ENCODE measurements around the gene SEC63. TPM values are rescaled to one million over a fixed set of nuclear protein-coding genes. Genes with fewer than 3 reads are reported as not detected.
"Not testable (repeated sequence)": the region's sequence is repeated elsewhere in the genome, so short reads cannot be mapped to it uniquely, and the experiment has no call there.

SEC63 gene
- total and polyA plus RNA-seq, 5 donors from 2014 or later: 17.9 to 78.7 (median 22.1) TPM

DNA sequence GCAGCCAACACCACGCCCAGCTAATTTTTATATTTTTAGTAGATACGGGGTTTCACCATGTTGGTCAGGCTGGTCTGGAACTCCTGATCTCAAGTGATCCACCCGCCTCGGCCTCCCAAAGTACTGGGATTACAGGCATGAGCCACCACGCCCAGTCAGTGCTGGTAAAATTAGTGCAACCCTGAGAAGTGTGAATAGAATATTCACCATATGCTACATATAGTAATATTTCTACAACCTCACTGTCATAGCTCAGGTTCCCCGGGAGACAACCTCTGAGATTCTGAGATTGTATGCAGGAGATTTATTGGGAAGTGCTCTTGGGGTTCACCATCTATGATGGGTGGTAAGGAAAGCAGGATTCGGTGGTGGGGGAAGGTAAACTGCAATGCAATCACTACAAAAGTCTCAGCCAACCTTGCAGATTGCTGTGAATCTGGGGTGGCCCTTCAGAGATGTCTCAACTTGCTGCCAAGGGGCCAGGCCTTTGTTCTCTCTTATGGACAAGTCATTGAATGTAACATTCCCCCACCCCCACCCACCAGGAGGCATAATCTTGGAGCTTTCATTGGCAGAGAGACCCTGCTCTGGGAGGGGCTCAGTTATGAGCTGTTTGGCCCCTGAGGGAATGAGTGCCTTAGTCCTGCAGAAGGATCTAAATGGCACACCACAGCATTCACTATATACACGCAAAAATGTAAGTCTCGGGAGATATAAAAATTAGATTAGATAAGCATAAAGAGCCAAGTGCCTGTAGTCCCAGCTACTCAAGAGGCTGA is 34.0 kb upstream of the SEC63 start:
- Mint-ChIP-seq H3K27me3 (peaks cover 6% of the 10 kb centered on the region), H3K36me3 (no peaks in the 10 kb centered on the region), H3K4me3 (no peak overlapping the region), H3K9me3 (no peaks in the 10 kb centered on the region), H3K4me1 (peaks cover 0 to 4% (median 0%) of the 10 kb centered on the region in 4 donors), H3K27ac (peak overlapping the region in 1 of 3 donors; percentile 27)
- Histone ChIP-seq H3K4me1 (ENCODE audit: control insufficient read depth, insufficient read depth, low read length, poor library complexity, severe bottlenecking) (no peaks in the 10 kb centered on the region), H3K36me3 (ENCODE audit: control insufficient read depth, insufficient read depth, low read length) (no peaks in the 10 kb centered on the region), H3K27ac (ENCODE audit: insufficient read depth, low read length, poor library complexity, severe bottlenecking) (no peak overlapping the region), H3K27me3 (ENCODE audit: control insufficient read depth, insufficient read depth, low read length) (peaks cover 2% of the 10 kb centered on the region), H3K9me3 (ENCODE audit: control insufficient read depth in 2 of 2, low read length in 2 of 2) (no peaks in the 10 kb centered on the region), H3K4me3 (ENCODE audit: low read depth, low read length) (no peak overlapping the region)
- no peak for DNase-seq
- ATAC-seq (ENCODE audit: low read depth in 2 of 2): no peak

DNA sequence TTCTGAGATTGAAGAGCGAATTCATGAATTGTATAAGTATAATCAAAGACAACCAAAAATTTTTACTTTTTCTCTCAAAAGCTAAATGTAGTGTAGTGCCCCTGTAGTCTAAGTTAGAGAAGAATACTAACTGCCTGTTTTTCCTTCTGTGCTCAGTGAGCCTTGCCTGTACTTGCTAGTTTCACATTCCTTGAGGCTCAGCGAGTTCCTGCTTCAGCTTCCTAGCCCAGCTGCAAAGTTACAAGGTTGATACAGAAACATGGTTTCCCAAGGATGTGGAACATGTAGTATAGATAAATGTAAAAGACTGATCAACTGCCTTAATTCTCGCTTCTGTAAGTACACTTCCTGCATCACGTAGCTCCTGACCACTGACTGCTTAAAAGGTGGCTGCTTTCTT is 33.1 kb upstream of the SEC63 start:
- no peak for DNase-seq
- Histone ChIP-seq H3K4me3 (ENCODE audit: low read depth, low read length) (no peak overlapping the region), H3K4me1 (ENCODE audit: control insufficient read depth, insufficient read depth, low read length, poor library complexity, severe bottlenecking) (no peaks in the 10 kb centered on the region), H3K36me3 (ENCODE audit: control insufficient read depth, insufficient read depth, low read length) (no peaks in the 10 kb centered on the region), H3K27ac (ENCODE audit: insufficient read depth, low read length, poor library complexity, severe bottlenecking) (no peak overlapping the region), H3K27me3 (ENCODE audit: control insufficient read depth, insufficient read depth, low read length) (peaks cover 2% of the 10 kb centered on the region), H3K9me3 (ENCODE audit: control insufficient read depth in 2 of 2, low read length in 2 of 2) (no peaks in the 10 kb centered on the region)
- H3K4me1 Mint-ChIP-seq: peaks cover 0 to 4% (median 0%) of the 10 kb centered on the region in 4 donors
- no peaks in the 10 kb centered on the region for H3K36me3 Mint-ChIP-seq
- H3K27me3 Mint-ChIP-seq: peaks cover 4% of the 10 kb centered on the region
- H3K9me3 Mint-ChIP-seq: no peaks in the 10 kb centered on the region
- H3K27ac Mint-ChIP-seq: no peak overlapping the region
- no peak for ATAC-seq (ENCODE audit: low read depth in 2 of 2)
- H3K4me3 Mint-ChIP-seq: no peak overlapping the region

DNA sequence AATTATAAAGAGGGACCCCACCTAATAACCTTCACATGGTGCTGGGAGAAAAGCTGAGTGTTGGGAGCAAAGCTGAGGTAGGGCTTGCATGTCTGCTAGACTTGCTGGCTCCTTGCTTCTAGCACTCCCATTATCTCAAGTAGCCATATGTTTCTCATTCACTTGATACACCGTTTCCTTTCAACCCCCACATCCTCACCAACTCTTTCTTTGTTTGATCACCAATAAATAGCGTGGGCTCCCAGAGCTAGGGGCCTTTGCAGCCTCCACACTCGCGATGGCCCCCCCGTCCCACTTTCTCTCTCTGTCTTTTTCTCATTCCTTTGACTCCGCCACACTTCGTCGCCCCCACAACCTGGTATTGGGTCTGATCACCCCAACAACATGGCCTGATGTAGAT is 32.6 kb upstream of the SEC63 start:
- not testable (repeated sequence) for H3K9me3 ChIP-seq (ENCODE audit: control insufficient read depth in 2 of 2, low read length in 2 of 2); DNase-seq; H3K36me3 Mint-ChIP-seq; H3K9me3 Mint-ChIP-seq; H3K4me1 ChIP-seq (ENCODE audit: control insufficient read depth, insufficient read depth, low read length, poor library complexity, severe bottlenecking); H3K4me3 ChIP-seq (ENCODE audit: low read depth, low read length); H3K4me3 Mint-ChIP-seq; H3K4me1 Mint-ChIP-seq; H3K27me3 ChIP-seq (ENCODE audit: control insufficient read depth, insufficient read depth, low read length); H3K27ac ChIP-seq (ENCODE audit: insufficient read depth, low read length, poor library complexity, severe bottlenecking); ATAC-seq (ENCODE audit: low read depth in 2 of 2); H3K27me3 Mint-ChIP-seq; H3K36me3 ChIP-seq (ENCODE audit: control insufficient read depth, insufficient read depth, low read length); H3K27ac Mint-ChIP-seq

DNA sequence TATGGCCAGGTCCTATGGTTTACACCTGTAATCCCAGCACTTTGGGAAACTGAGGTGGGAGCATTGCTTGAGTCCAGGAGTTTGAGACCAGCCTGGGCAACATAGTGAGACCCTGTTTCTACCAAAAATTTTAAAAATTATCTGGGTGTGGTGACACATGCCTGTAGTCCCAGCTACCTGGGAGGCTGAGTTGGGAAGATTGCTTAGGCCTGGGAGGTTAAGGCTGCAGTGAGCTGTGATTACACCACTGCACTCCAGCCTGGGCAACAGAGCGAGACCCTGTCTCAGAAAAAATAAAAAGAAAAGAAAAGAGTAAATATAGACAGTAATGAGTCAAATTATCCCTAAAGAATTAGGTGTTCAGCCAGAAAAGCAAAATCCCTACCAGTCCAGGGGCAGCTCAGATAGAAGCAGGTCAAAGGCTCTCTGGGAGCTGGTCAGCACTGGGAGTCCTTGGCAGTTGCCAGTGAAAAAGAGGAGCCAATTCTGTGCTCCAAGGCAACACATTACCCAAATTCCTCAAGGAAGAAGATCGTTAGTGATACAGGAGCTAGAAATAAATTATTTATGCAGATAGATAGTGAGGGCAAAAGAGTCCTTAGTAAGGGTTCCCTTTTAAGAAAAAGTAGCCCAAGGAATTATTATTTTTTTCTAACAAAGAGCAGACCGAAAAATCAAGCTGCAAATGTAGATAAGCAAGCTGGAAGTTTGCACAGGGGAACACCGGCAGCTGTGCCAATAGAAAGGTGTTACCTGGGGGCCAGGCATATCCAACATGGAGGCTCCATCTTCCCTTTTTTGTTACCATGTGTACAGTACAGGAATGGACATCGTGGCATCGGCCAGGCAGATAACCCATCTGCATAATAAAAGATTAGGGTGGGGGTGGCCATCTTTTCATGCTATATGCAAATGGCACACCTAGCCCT is 31.4 kb upstream of the SEC63 start:
- peaks cover 0 to 4% (median 0%) of the 10 kb centered on the region in 4 donors for H3K4me1 Mint-ChIP-seq
- no peaks in the 10 kb centered on the region for H3K9me3 ChIP-seq (ENCODE audit: control insufficient read depth in 2 of 2, low read length in 2 of 2)
- no peak overlapping the region for H3K4me3 Mint-ChIP-seq
- no peak overlapping the region for H3K27ac ChIP-seq (ENCODE audit: insufficient read depth, low read length, poor library complexity, severe bottlenecking)
- no peaks in the 10 kb centered on the region for H3K9me3 Mint-ChIP-seq
- no peak overlapping the region for H3K4me3 ChIP-seq (ENCODE audit: low read depth, low read length)
- peaks cover 13% of the 10 kb centered on the region for H3K27me3 Mint-ChIP-seq
- H3K36me3 ChIP-seq (ENCODE audit: control insufficient read depth, insufficient read depth, low read length): no peaks in the 10 kb centered on the region
- no peak overlapping the region for H3K27ac Mint-ChIP-seq
- ATAC-seq (ENCODE audit: low read depth in 2 of 2): no peak
- H3K36me3 Mint-ChIP-seq: no peaks in the 10 kb centered on the region
- no peaks in the 10 kb centered on the region for H3K4me1 ChIP-seq (ENCODE audit: control insufficient read depth, insufficient read depth, low read length, poor library complexity, severe bottlenecking)
- no peak for DNase-seq
- H3K27me3 ChIP-seq (ENCODE audit: control insufficient read depth, insufficient read depth, low read length): peaks cover 2% of the 10 kb centered on the region

DNA sequence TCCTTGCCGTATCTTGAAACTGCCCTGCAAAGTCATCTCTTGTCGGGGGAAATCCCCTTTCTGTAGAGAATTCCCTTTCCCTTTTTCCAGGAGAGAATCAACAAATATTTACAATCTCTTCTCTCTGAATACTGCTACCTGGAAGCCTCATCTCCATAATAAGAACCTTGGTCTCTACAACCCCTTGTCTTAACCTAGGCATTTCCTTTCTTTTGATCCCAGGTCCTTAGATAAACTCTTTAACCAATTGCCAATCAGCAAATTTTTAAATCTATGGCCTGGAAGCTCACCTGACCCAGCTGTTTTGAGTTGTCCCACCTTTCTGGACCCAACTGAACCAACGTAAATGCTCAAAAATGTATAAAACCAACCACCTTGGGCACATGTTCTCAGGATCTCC is 30.6 kb upstream of the SEC63 start:
- H3K4me1 Mint-ChIP-seq: peaks cover 0 to 4% (median 0%) of the 10 kb centered on the region in 4 donors
- DNase-seq: no peak
- Histone ChIP-seq H3K27me3 (ENCODE audit: control insufficient read depth, insufficient read depth, low read length) (peaks cover 2% of the 10 kb centered on the region), H3K27ac (ENCODE audit: insufficient read depth, low read length, poor library complexity, severe bottlenecking) (no peak overlapping the region), H3K4me3 (ENCODE audit: low read depth, low read length) (no peak overlapping the region), H3K9me3 (ENCODE audit: control insufficient read depth in 2 of 2, low read length in 2 of 2) (no peaks in the 10 kb centered on the region), H3K36me3 (ENCODE audit: control insufficient read depth, insufficient read depth, low read length) (no peaks in the 10 kb centered on the region), H3K4me1 (ENCODE audit: control insufficient read depth, insufficient read depth, low read length, poor library complexity, severe bottlenecking) (no peaks in the 10 kb centered on the region)
- H3K9me3 Mint-ChIP-seq: no peaks in the 10 kb centered on the region
- H3K36me3 Mint-ChIP-seq: no peaks in the 10 kb centered on the region
- no peak for ATAC-seq (ENCODE audit: low read depth in 2 of 2)
- H3K4me3 Mint-ChIP-seq: no peak overlapping the region
- peaks cover 18% of the 10 kb centered on the region for H3K27me3 Mint-ChIP-seq
- peak overlapping the region in 1 of 3 donors; percentile 10 for H3K27ac Mint-ChIP-seq

DNA sequence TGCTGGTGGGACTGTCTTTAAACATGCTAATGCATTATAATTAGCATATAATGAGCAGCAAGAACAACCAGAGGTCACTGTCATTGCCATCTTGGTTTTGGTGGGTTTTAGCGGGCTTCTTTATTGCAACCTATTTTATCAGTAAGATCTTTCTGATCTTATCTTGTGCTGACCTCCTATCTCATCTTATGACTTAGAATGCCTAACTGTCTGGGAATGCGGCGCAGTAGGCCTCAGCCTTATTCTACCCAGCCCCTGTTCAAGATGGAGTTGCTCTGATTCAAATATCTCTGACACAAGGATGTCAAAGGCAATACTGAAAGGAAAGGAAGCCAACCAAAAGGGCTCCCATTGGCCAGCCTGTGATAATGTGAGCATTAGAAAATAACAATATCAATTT is 29.8 kb upstream of the SEC63 start:
- Histone ChIP-seq H3K27ac (ENCODE audit: insufficient read depth, low read length, poor library complexity, severe bottlenecking) (no peak overlapping the region), H3K27me3 (ENCODE audit: control insufficient read depth, insufficient read depth, low read length) (peaks cover 2% of the 10 kb centered on the region), H3K9me3 (ENCODE audit: control insufficient read depth in 2 of 2, low read length in 2 of 2) (no peaks in the 10 kb centered on the region), H3K36me3 (ENCODE audit: control insufficient read depth, insufficient read depth, low read length) (no peaks in the 10 kb centered on the region), H3K4me1 (ENCODE audit: control insufficient read depth, insufficient read depth, low read length, poor library complexity, severe bottlenecking) (no peaks in the 10 kb centered on the region), H3K4me3 (ENCODE audit: low read depth, low read length) (no peak overlapping the region)
- no peak overlapping the region for H3K4me3 Mint-ChIP-seq
- no peak for ATAC-seq (ENCODE audit: low read depth in 2 of 2)
- H3K9me3 Mint-ChIP-seq: no peaks in the 10 kb centered on the region
- H3K36me3 Mint-ChIP-seq: no peaks in the 10 kb centered on the region
- H3K27me3 Mint-ChIP-seq: peaks cover 18% of the 10 kb centered on the region
- H3K4me1 Mint-ChIP-seq: peaks cover 0 to 4% (median 0%) of the 10 kb centered on the region in 4 donors
- DNase-seq: no peak
- H3K27ac Mint-ChIP-seq: no peak overlapping the region

DNA sequence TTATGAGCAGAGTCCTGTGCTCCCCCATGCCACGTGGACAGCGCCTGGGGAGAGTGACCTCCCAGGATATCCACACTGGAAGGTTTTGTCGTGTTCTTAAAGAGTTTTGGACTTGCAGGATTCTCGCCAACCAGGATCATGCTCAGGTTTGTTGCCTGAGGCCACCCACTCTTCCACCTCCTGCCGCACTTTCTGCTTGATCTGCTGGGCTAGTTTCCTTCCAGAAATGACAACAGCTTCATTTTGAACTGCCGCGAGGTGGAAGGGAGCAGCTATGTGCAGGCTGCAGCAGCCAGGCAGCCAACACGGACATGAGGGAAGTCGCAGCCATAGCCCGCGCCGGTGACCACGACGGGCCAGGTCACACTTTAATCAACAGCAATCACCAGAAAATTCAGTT is 27.7 kb upstream of the SEC63 start:
- Histone ChIP-seq H3K4me3 (ENCODE audit: low read depth, low read length) (no peak overlapping the region), H3K9me3 (ENCODE audit: control insufficient read depth in 2 of 2, low read length in 2 of 2) (no peaks in the 10 kb centered on the region), H3K27me3 (ENCODE audit: control insufficient read depth, insufficient read depth, low read length) (peaks cover 5% of the 10 kb centered on the region), H3K36me3 (ENCODE audit: control insufficient read depth, insufficient read depth, low read length) (no peaks in the 10 kb centered on the region), H3K4me1 (ENCODE audit: control insufficient read depth, insufficient read depth, low read length, poor library complexity, severe bottlenecking) (no peaks in the 10 kb centered on the region), H3K27ac (ENCODE audit: insufficient read depth, low read length, poor library complexity, severe bottlenecking) (no peak overlapping the region)
- H3K4me1 Mint-ChIP-seq: no peaks in the 10 kb centered on the region
- H3K4me3 Mint-ChIP-seq: no peak overlapping the region
- ATAC-seq (ENCODE audit: low read depth in 2 of 2): no peak
- no peak for DNase-seq
- H3K9me3 Mint-ChIP-seq: peaks cover 0 to 1% (median 0%) of the 10 kb centered on the region in 7 donors
- peaks cover 18% of the 10 kb centered on the region for H3K27me3 Mint-ChIP-seq
- H3K36me3 Mint-ChIP-seq: no peaks in the 10 kb centered on the region
- H3K27ac Mint-ChIP-seq: no peak overlapping the region
